HFFc6 (cell line): ENCODE results near the gene MARK4. TPM values are rescaled to one million over a fixed set of nuclear protein-coding genes. Genes with fewer than 3 reads are reported as not detected.

ENCODE experiments used
- DNase-seq: peaks from one replicate; pipeline ENCODE4 v3.0.0-alpha.2; 2018
- H3K27ac Mint-ChIP-seq: 2 replicates; pipeline ENCODE4 v1.8.0; 2020; ENCODE audit warnings: mild to moderate bottlenecking, mixed read lengths
- H3K27me3 Mint-ChIP-seq: 2 replicates; pipeline ENCODE4 v1.8.0; 2021; ENCODE audit warnings: mild to moderate bottlenecking, moderate library complexity, mixed read lengths; ENCODE audit not compliant: insufficient read depth
- H3K36me3 Mint-ChIP-seq: 2 replicates; pipeline ENCODE4 v1.8.0; 2021; ENCODE audit warnings: low read depth, mixed read lengths
- H3K4me1 Mint-ChIP-seq: 2 replicates; pipeline ENCODE4 v1.8.0; 2020; ENCODE audit warnings: low read depth, mixed read lengths
- H3K4me3 Mint-ChIP-seq: 2 replicates; pipeline ENCODE4 v1.8.0; 2020; ENCODE audit warnings: mild to moderate bottlenecking, moderate library complexity, mixed read lengths
- H3K9me3 Mint-ChIP-seq: 2 replicates; pipeline ENCODE4 v1.8.0; 2020; ENCODE audit warnings: mild to moderate bottlenecking, mixed read lengths
- CTCF ChIP-seq: fragments of 200-600 bp; sonication (generic); IDR thresholded peaks from 2 replicates; pipeline ENCODE4 v1.5.0; 2021; ENCODE audit warnings: antibody characterized with exemption, mild to moderate bottlenecking
- total RNA-seq, 6 experiments: library from RNA; stranded (reverse); fragmentation: NEBNext Ultra II Directional; extraction: Animal tissue kit (Norgen Biotek cat#: 25700); gene quantifications; 2 replicates in 1 of 6; 3 replicates in 5 of 6; pipeline ENCODE4 v1.2.3, GENCODE V29; 2021

Gene MARK4
- total RNA-seq, 6 experiments from 2014 or later, result 38.9 to 46.0 (median 44.2) TPM

- TF ChIP-seq CTCF, result no peak
- Mint-ChIP-seq H3K4me3 (no peak overlapping the region), H3K9me3 (no peaks in the 10 kb centered on the region), H3K27me3 (peaks cover 39% of the 10 kb centered on the region), H3K4me1 (no peaks in the 10 kb centered on the region), H3K36me3 (no peaks in the 10 kb centered on the region), H3K27ac (no peak overlapping the region)
- no peak for DNase-seq
Observed at GRCh38 chr19:45315304-45315703, 64.2 kb downstream of the MARK4 start.

- Mint-ChIP-seq H3K36me3 (no peaks in the 10 kb centered on the region), H3K27me3 (peaks cover 21% of the 10 kb centered on the region), H3K4me1 (peaks cover 3% of the 10 kb centered on the region; the same call in 1 of the 2 replicates), H3K4me3 (no peak overlapping the region), H3K27ac (no peak overlapping the region), H3K9me3 (no peaks in the 10 kb centered on the region)
- no peak for TF ChIP-seq CTCF
- no peak for DNase-seq
Observed at GRCh38 chr19:45320997-45321775, 70.1 kb downstream of the MARK4 start.

GRCh38 chr19:45321848-45322247, 70.8 kb downstream of the MARK4 start:
- no peak for DNase-seq
- H3K27ac Mint-ChIP-seq, result no peak overlapping the region

GRCh38 chr19:45322311-45322710, 71.2 kb downstream of the MARK4 start:
- Mint-ChIP-seq H3K27me3 (peaks cover 13% of the 10 kb centered on the region), H3K4me3 (no peak overlapping the region), H3K9me3 (no peaks in the 10 kb centered on the region), H3K36me3 (no peaks in the 10 kb centered on the region), H3K27ac (no peak overlapping the region), H3K4me1 (peaks cover 7% of the 10 kb centered on the region; the same call in 1 of the 2 replicates)
- no peak for TF ChIP-seq CTCF
- DNase-seq, result no peak

More at GRCh38 chr19:45321848-45322247, 70.8 kb downstream of the MARK4 start:
- H3K9me3 Mint-ChIP-seq, result no peaks in the 10 kb centered on the region
- peaks cover 15% of the 10 kb centered on the region for H3K27me3 Mint-ChIP-seq
- no peak for TF ChIP-seq CTCF
- peaks cover 7% of the 10 kb centered on the region; the same call in 1 of the 2 replicates for H3K4me1 Mint-ChIP-seq
- no peak overlapping the region for H3K4me3 Mint-ChIP-seq
- H3K36me3 Mint-ChIP-seq, result no peaks in the 10 kb centered on the region

GRCh38 chr19:45322744-45323281, 71.7 kb downstream of the MARK4 start, which contains the start of gene CKM:
TSS of gene CKM (minus strand) at chr19:45322875. CDS start at chr19:45319713, 3,162 bp downstream.
- H3K9me3 Mint-ChIP-seq, result no peaks in the 10 kb centered on the region
- H3K4me3 Mint-ChIP-seq, result peak within 1 kb of the TSS; percentile 20; the same call in 1 of the 2 replicates
- DNase-seq, result no peak
- no peak for TF ChIP-seq CTCF
- H3K36me3 Mint-ChIP-seq, result no peaks in the 10 kb centered on the region
- peaks cover 7% of the 10 kb centered on the region; the same call in 1 of the 2 replicates for H3K4me1 Mint-ChIP-seq
- H3K27me3 Mint-ChIP-seq, result peaks cover 11% of the 10 kb centered on the region
- H3K27ac Mint-ChIP-seq, result no peak within 1 kb of the TSS
